ENCODE results near the gene DUSP16.

- TF ChIP-seq CTCF (IDR thresholded peaks at IDR 0.05) = no peak
- no peak for TF ChIP-seq POLR2A (IDR thresholded peaks at IDR 0.05)
Measured at GRCh38 chr12:12583510-12584178, 21.0 kb upstream of the DUSP16 start.
